Stimulated activated CD4-positive, alpha-beta T cell treated with anti-CD3 and anti-CD28 coated beads, TNF-alpha, amount 100 ng/mL, for 4 hours (primary cell): Measurements from ENCODE around the gene CCDC158.
"Not testable (repeated sequence)": the region's sequence is repeated elsewhere in the genome, so short reads cannot be mapped to it uniquely, and the experiment has no call there.

Experiments used
- DNase-seq, 3 experiments: peaks; one replicate each; pipeline ENCODE4 v3.0.0-alpha.2; 2020; ENCODE audit warnings: low read depth in 3 of 3

The CCDC158 gene

DNA sequence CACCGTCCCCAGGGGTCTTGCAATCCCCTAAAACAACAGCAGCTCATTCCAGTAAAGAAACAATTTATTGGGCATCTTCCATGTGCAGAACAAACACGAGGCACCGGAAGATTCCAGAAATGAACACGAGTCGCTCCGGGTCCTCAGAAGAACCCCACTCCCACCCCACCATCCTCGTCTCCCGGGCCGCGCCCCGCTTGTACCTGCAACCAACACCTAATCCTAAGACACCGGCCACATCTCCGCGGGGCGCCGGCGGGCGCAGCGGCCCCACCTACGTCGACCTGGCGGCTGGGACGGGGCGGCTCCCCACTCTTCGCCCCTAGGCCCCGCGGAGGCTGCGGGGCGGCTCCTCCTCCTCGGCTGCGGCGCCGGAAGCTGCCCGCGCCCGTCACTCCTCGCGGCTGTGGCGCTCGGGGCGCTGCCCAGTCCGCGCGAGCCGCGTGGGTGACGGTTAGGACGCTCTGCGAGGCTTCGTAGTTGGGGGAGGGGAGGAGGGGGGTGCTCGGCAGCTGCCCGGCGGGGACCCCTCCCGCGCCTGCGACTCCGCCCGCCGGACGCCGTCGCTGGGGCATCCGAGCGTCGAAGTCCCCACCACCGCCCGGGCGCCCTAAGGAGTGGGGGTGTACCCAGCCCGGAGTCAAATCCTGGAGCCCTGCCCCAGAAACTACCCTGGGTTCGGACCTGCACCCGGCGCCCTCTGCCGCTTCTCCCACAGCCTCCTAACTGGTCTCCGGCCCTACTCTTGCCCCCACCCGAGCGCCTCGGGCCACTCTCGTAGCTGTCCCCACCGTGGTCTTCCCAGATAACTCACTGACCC is at the start of gene CCDC158:
Gene CCDC158, minus strand, starts transcription at position 380 of the 820 bp plus-strand sequence. CDS start 17,934 bp downstream, outside the sequence.
- DNase-seq: no peak

- DNase-seq: no peak
Observed at GRCh38 chr4:76470532-76470931, 49.6 kb upstream of the CCDC158 start.

DNA sequence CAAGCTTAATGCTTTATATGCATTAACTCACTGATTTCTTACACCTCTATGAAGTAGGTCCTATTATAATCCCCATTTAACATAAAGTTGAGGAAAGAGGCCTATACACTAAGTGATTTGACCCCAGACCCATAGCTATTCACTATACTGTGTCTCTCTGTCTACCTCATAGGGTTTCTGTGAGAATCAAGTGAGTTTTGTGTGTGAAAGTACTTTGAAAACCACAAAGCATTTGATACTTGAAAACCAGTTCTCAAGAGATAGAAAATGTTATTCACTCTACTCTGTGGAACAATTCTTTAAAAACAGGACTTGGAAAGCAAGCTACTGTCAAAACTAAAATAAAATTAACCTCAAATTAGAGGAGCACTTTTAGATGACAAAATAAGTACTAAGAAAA is 49.1 kb upstream of the CCDC158 start:
- DNase-seq: no peak

- DNase-seq: no peak
Observed at GRCh38 chr4:76463568-76463967, 42.6 kb upstream of the CCDC158 start.

DNA sequence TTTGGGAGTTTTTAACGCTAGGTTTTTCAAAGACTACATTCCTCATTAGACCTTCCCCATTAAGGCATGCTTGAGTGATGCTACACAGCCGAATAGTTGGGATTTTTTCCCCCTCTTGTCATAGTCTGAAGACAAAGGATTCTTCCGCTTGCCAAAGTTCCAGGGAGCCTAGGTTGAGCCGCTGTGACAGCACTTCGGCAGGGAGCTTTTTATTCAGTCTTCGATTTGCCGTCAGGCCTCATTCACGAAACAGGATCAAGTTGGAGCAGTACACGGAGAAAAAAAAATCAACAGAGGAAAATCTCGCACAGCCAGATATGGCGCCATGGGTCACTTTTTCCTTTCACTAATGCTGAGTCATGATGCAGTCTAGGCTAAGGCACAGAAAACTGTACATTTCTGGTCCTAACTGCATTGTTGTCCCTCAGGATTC is 38.4 kb upstream of the CCDC158 start:
- DNase-seq: no peak

DNA sequence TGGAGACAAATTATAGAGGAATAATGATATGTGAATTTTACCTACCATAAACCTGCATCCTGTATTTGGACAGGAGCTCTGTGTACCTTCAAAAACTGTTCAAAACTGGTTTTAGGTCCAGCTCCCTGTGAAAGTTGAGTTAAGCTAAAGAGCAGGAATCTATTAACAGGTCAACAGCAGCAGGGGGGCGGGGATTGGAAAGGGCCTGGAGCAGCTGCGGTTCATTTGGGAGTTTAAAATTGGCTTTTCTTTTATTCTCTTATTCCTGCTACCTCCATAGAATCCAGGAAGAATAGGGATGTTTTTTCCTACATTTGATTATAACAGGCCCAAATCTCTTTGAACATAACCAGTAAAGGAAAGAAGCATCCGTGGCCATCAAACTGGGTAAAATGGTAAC is 37.9 kb upstream of the CCDC158 start:
- DNase-seq: no peak

- no peak for DNase-seq
Observed at GRCh38 chr4:76458297-76458696, 37.4 kb upstream of the CCDC158 start.

DNA sequence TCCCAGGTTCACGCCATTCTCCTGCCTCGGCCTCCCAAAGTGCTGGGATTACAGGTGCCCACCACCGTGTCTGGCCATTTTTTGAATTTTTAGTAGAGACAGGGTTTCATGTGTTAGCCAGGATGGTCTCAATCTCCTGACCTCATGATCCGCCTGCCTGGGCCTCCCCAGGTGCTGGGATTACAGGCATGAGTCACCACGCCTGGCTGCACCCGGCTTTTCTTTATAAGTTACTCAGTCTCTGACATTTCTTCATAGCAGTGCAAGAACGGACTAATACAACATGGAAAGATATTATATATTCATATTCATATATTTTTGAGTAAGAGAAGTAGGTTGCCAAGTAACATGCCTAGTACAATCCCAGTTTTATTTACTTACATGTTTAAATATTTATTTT is 36.9 kb upstream of the CCDC158 start:
- no peak for DNase-seq

- DNase-seq: not testable (repeated sequence)
Observed at GRCh38 chr4:76454073-76454472, 33.1 kb upstream of the CCDC158 start.

DNA sequence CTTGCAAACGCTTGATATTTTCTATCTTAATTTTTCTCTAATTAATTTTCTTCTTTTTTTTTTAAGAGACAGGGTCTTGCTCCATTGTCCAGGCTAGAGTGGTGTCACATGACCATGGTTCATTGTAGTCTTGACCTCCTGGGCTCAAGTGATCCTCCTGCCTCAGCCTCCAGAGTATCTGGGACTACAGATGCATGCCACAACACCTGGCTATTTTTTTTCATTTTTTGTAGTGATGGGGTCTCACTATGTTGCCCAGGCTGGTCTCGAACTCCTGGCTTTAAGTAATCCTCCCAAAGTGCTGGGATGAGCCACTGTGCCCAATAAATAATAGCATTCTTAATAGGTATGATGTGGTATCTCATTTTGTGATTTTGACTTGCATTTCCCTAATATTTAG is 32.3 kb upstream of the CCDC158 start:
- no peak for DNase-seq

GRCh38 chr4:76449833-76450232 is 28.9 kb upstream of the CCDC158 start:
- no peak for DNase-seq

GRCh38 chr4:76449362-76449767 is 28.4 kb upstream of the CCDC158 start:
- DNase-seq: no peak

- no peak for DNase-seq
Observed at GRCh38 chr4:76448211-76448610, 27.3 kb upstream of the CCDC158 start.

DNA sequence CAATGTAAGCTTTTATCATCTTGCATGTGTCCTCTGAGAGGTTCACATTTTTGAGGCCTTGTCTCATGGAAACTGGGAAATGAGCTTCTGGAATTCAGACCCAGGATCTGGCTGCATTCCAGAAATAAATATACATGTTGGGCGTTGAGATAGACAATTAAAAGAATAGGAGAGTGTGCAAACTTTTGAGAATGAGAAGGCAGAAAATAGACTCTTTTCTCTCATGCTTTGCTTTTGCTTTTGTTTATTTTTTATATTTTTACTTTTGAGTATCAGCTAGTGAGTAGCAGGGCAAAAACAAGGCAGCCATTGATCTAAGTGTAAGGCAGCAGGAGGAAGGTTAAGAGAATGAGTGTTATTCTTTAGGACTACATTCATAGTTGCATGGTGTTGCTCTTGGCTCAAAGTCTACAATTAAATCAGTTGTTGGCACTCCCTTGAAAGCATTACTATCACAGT is 26.5 kb upstream of the CCDC158 start:
- DNase-seq: no peak

DNA sequence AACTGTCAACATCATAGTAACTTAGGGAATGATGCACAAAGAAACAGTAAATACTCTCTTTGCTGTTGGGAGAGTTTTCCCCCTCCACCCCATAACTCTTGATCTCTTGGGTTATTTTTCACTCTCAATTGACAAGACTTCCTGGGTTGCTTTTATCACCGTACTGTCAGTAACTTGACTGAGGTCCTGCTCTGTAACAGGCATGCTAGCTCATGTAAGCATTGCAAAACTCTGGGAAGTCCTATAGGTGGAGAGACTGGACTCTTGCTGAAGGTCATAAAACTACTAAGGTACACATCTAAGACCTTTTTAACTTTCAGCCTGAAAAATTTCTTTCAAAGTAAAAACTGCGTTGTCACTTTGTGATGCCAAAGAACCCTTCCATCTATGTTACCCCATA is 25.0 kb upstream of the CCDC158 start:
- no peak for DNase-seq

- DNase-seq: no peak
Observed at GRCh38 chr4:76443376-76443775, 22.4 kb upstream of the CCDC158 start.

- DNase-seq: no peak
Observed at GRCh38 chr4:76442807-76443206, 21.9 kb upstream of the CCDC158 start.

DNA sequence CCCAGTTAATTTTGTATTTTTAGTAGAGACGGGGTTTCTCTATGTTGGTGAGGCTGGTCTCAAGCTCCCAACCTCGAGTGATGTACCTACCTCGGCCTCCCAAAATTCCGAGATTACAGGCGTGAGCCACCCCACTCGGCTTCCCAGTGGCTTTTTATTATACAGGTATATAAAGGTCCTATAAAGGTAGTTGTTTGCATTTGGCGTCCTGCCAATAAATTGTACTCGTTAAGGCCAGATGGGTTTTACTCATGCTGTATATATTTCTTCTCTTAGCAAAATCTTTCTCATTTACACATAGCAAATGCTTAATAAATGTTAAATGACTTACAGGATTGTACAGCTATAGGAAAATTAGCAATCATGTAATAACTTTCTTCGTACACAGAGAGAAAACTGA is 20.9 kb upstream of the CCDC158 start:
- DNase-seq: no peak

DNA sequence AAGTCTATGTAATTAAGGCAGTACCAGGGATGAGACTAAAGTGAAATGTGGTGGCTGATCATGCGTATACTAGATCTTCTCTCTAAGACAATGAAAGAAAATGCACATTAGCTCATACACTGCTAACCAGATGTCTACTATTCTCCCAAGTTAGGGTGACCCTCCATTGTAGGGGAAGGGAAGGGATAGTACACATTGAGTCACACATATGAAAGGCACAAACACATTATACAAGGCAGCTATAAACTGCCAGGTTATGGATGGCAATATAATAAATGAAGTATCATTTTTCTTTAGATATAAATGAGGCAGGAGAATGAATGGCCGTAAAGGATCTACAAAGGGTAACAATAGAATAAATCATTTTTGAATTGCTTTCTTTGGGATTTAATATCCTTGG is 18.6 kb upstream of the CCDC158 start:
- no peak for DNase-seq

DNA sequence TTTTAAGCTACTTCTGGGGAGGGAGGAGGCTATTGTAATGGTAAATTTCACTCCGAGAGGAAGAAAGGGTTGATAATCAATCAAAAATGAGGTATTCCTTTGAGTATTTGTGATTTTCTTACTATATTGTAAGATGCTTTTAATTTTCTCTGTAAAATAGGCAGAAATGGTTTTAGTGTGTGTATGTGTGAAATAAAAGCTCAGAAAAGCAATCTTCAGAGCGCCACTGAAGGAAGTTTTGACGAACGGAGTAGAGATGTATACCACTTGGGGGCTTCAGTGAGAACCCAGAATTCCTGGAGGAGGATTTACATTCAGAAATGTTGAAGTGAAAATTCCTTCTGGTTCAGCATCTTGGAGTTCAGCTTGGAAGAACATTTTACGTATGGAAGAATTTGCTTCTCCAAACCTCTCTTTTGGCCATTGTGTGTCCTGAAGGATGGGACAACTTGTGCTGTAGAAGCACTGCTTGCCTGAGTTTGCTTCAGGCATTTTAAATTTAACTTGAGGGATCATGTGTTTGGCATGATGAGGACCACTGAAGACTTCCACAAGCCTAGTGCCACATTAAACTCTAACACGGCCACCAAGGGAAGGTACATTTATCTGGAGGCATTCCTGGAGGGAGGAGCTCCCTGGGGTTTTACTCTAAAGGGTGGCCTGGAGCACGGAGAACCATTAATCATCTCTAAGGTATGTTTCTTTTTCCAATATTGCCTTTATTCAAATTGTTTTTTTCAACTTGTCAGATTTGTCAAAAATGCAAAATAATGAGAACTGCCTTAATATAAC is 14.8 kb upstream of the CCDC158 start:
- no peak for DNase-seq

GRCh38 chr4:76434901-76435527 is 14.1 kb upstream of the CCDC158 start, which contains the start of gene SHROOM3:
Gene SHROOM3 (plus strand): TSS chr4:76435229. CDS start chr4:76436053, 824 bp downstream.
- no peak for DNase-seq
